ENCODE measurements around the gene COMMD1. TPM values are rescaled to one million over a fixed set of nuclear protein-coding genes. Genes with fewer than 3 reads are reported as not detected.

COMMD1 gene
- total and polyA plus RNA-seq, 2 experiments from 2014 or later, result 30.5 to 71.1 TPM

- Histone ChIP-seq H3K27ac (no peak overlapping the region), H3K4me1 (ENCODE audit: insufficient read depth) (no peaks in the 10 kb centered on the region), H3K4me2 (no peak overlapping the region), H3K79me2 (no peaks in the 10 kb centered on the region), H4K20me1 (ENCODE audit: insufficient read depth, poor library complexity, severe bottlenecking) (no peaks in the 10 kb centered on the region), H3K36me3 (replicated peaks; ENCODE audit: insufficient read depth, low read depth) (no peaks in the 10 kb centered on the region), H3K9me3 (ENCODE audit: low read depth) (no peaks in the 10 kb centered on the region), H3K4me3 (no peak overlapping the region), H3K27me3 (no peaks in the 10 kb centered on the region), H2AFZ (no peak overlapping the region), H3K9me2 (replicated peaks; ENCODE audit: insufficient read depth) (no peaks in the 10 kb centered on the region)
- DNase-seq (ENCODE audit: low spot score), result no peak
- WGBS (ENCODE audit: low lambda C conversion rate, missing lambda C conversion rate), result 91% methylated on average over 4 of the region's 4 CpGs
- TF ChIP-seq CTCF (IDR thresholded peaks at IDR 0.05; ENCODE audit: poor library complexity) (no peak), EZH2 (IDR thresholded peaks at IDR 0.05; ENCODE audit: borderline replicate concordance) (no peak), EZH2phosphoT487 (IDR thresholded peaks at IDR 0.05; ENCODE audit: low read depth, severe bottlenecking, unreplicated experiment) (no peak)
Measured at GRCh38 chr2:62054029-62054791, 148.7 kb downstream of the COMMD1 start.

- Histone ChIP-seq H3K4me3 (no peak overlapping the region), H3K9me2 (replicated peaks; ENCODE audit: insufficient read depth) (no peaks in the 10 kb centered on the region), H3K27me3 (no peaks in the 10 kb centered on the region), H3K4me1 (ENCODE audit: insufficient read depth) (no peaks in the 10 kb centered on the region), H3K36me3 (replicated peaks; ENCODE audit: insufficient read depth, low read depth) (no peaks in the 10 kb centered on the region), H3K4me2 (no peak overlapping the region), H2AFZ (no peak overlapping the region), H3K9me3 (ENCODE audit: low read depth) (no peaks in the 10 kb centered on the region), H3K79me2 (no peaks in the 10 kb centered on the region), H3K27ac (no peak overlapping the region), H4K20me1 (ENCODE audit: insufficient read depth, poor library complexity, severe bottlenecking) (no peaks in the 10 kb centered on the region)
- WGBS (ENCODE audit: low lambda C conversion rate, missing lambda C conversion rate), result 98% methylated on average over 3 of the region's 3 CpGs
- no peak for DNase-seq (ENCODE audit: low spot score)
- no peak for TF ChIP-seq CTCF (IDR thresholded peaks at IDR 0.05; ENCODE audit: poor library complexity)
- TF ChIP-seq EZH2 (IDR thresholded peaks at IDR 0.05; ENCODE audit: borderline replicate concordance), result no peak
- TF ChIP-seq EZH2phosphoT487 (IDR thresholded peaks at IDR 0.05; ENCODE audit: low read depth, severe bottlenecking, unreplicated experiment), result no peak
Measured at GRCh38 chr2:62054916-62055450, 149.5 kb downstream of the COMMD1 start.

- Histone ChIP-seq H3K36me3 (replicated peaks; ENCODE audit: insufficient read depth, low read depth) (no peaks in the 10 kb centered on the region), H3K27ac (no peak overlapping the region), H2AFZ (no peak overlapping the region), H3K4me3 (no peak overlapping the region), H3K27me3 (no peaks in the 10 kb centered on the region), H3K4me2 (no peak overlapping the region), H3K9me3 (ENCODE audit: low read depth) (no peaks in the 10 kb centered on the region), H3K4me1 (ENCODE audit: insufficient read depth) (no peaks in the 10 kb centered on the region), H3K79me2 (no peaks in the 10 kb centered on the region), H3K9me2 (replicated peaks; ENCODE audit: insufficient read depth) (no peaks in the 10 kb centered on the region), H4K20me1 (ENCODE audit: insufficient read depth, poor library complexity, severe bottlenecking) (no peaks in the 10 kb centered on the region)
- WGBS (ENCODE audit: low lambda C conversion rate, missing lambda C conversion rate), result 97% methylated on average over 3 of the region's 3 CpGs
- no peak for TF ChIP-seq CTCF (IDR thresholded peaks at IDR 0.05; ENCODE audit: poor library complexity)
- TF ChIP-seq EZH2 (IDR thresholded peaks at IDR 0.05; ENCODE audit: borderline replicate concordance), result no peak
- no peak for TF ChIP-seq EZH2phosphoT487 (IDR thresholded peaks at IDR 0.05; ENCODE audit: low read depth, severe bottlenecking, unreplicated experiment)
- DNase-seq (ENCODE audit: low spot score), result no peak
Measured at GRCh38 chr2:62055724-62056336, 150.4 kb downstream of the COMMD1 start.

Data from hepatocyte (in vitro differentiated cells).